Brain microvascular endothelial cell (primary cell): ENCODE data around the gene RENBP.

Experiments
- DNase-seq: peaks from one replicate; pipeline ENCODE4 v3.0.0-alpha.2; 2020
- H3K27ac ChIP-seq: fragments of 250-450 bp; sonication (Bioruptor Pico); 2 replicates; pipeline ENCODE4 v1.5.1; 2020; ENCODE audit warnings: mild to moderate bottlenecking, moderate library complexity
- H3K27me3 ChIP-seq: fragments of 250-450 bp; sonication (Bioruptor Pico); replicated peaks from 2 replicates; pipeline ENCODE4 v1.5.1; 2020; ENCODE audit warnings: mild to moderate bottlenecking
- H3K36me3 ChIP-seq: fragments of 250-450 bp; sonication (Bioruptor Pico); replicated peaks from 2 replicates; pipeline ENCODE4 v1.5.1; 2020; ENCODE audit warnings: mild to moderate bottlenecking
- H3K4me3 ChIP-seq: 2 replicates; pipeline ENCODE4 v1.5.1; 2011; ENCODE audit warnings: low read depth, mild to moderate bottlenecking, control low read depth, low read length, moderate library complexity
- CTCF ChIP-seq: IDR thresholded peaks from 2 replicates; pipeline ENCODE4 v1.5.1; 2011; ENCODE audit warnings: low read depth, mild to moderate bottlenecking, moderate library complexity, low read length, control low read depth, inconsistent platforms; ENCODE audit errors: missing control alignments
- in situ Hi-C: cut with HindIII; loops from 2 replicates; pipeline ENCODE4 v1.10.0; 2017; ENCODE audit warnings: low sequenced_read_pairs, low pct_ligation_motif_present

Gene RENBP

GRCh38 chrX:153925739-153926551, 18.5 kb downstream of the RENBP start, which contains the start of gene ARHGAP4:
Gene ARHGAP4, minus strand, starts transcription at chrX:153926264. Its CDS starts 62 bp downstream, at chrX:153926202.
- no peak for TF ChIP-seq CTCF
- no peaks in the 10 kb centered on the region for H3K27me3 ChIP-seq
- DNase-seq: no peak
- H3K36me3 ChIP-seq: no peaks in the 10 kb centered on the region
- in situ Hi-C loops: no loop called here
- peak within 1 kb of the TSS; percentile 58 for H3K4me3 ChIP-seq
- H3K27ac ChIP-seq: no peak within 1 kb of the TSS

- Histone ChIP-seq H3K4me3 (no peak overlapping the region), H3K36me3 (no peaks in the 10 kb centered on the region), H3K27ac (no peak overlapping the region), H3K27me3 (no peaks in the 10 kb centered on the region)
- no peak for DNase-seq
- no peak for TF ChIP-seq CTCF
- in situ Hi-C loops: no loop called here
Measured at GRCh38 chrX:153925387-153925738, 19.1 kb downstream of the RENBP start.

- H3K27ac ChIP-seq: no peak overlapping the region
- H3K27me3 ChIP-seq: no peaks in the 10 kb centered on the region
- in situ Hi-C loops: no loop called here
- H3K4me3 ChIP-seq: no peak overlapping the region
- H3K36me3 ChIP-seq: no peaks in the 10 kb centered on the region
- no peak for DNase-seq
- TF ChIP-seq CTCF: peak; percentile 44
Measured at GRCh38 chrX:153924149-153924861, 20.1 kb downstream of the RENBP start.

- peak; percentile 76 for TF ChIP-seq CTCF
Measured at GRCh38 chrX:153922932-153923857, 21.2 kb downstream of the RENBP start.

GRCh38 chrX:153921511-153922446, 22.7 kb downstream of the RENBP start:
- H3K27me3 ChIP-seq: no peaks in the 10 kb centered on the region
- H3K27ac ChIP-seq: no peak overlapping the region
- DNase-seq: no peak
- TF ChIP-seq CTCF: no peak
- no peaks in the 10 kb centered on the region for H3K36me3 ChIP-seq
- no peak overlapping the region for H3K4me3 ChIP-seq
- in situ Hi-C loops: no loop called here

More at GRCh38 chrX:153922932-153923857, 21.2 kb downstream of the RENBP start:
- DNase-seq: no peak
- H3K27ac ChIP-seq: no peak overlapping the region
- H3K4me3 ChIP-seq: no peak overlapping the region
- H3K27me3 ChIP-seq: no peaks in the 10 kb centered on the region
- in situ Hi-C loops: no loop called here
- no peaks in the 10 kb centered on the region for H3K36me3 ChIP-seq
